ENCODE measurements around the gene SLC45A1. TPM values are rescaled to one million over a fixed set of nuclear protein-coding genes. Genes with fewer than 3 reads are reported as not detected.

The SLC45A1 gene
- total and polyA plus RNA-seq, 2 of the 4 experiments (the other 2 are of a cell fraction): 0.72 to 3.9 TPM

DNA sequence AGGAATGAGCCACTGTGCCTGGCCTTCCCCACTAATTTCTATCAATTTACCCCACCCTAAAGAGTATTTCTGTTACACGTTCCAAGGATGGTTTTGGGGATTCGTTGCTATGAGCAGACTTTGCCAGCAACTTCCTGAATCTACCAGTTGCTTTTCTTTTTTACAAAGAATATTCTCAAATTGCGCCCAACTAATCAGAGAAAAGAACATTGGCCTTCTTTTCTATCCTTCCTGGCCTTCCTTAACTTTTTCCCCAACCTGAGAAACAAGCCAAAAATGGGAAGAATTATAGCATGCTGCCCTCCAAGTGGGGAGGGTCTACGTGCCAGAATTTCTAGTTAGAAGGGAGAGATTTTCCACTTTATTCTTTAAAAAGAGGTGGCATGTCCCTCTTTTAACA is 44.9 kb upstream of the SLC45A1 start:
- Histone ChIP-seq H3K36me3 (ENCODE audit: control insufficient read depth, insufficient read depth, low read length) (no peaks in the 10 kb centered on the region), H2BK5ac (ENCODE audit: low read depth, low read length, poor library complexity, severe bottlenecking) (no peak overlapping the region), H4K91ac (ENCODE audit: insufficient read depth, low read depth, low read length) (no peak overlapping the region), H3K56ac (ENCODE audit: extremely low read depth, insufficient read depth, low read length) (no peak overlapping the region), H3K4me1 (ENCODE audit: control insufficient read depth, insufficient read depth, low read length) (no peaks in the 10 kb centered on the region), H2AK5ac (ENCODE audit: low read depth, low read length) (no peak overlapping the region), H2AFZ (replicated peaks; ENCODE audit: low read length, poor library complexity) (no peak overlapping the region), H3K9me1 (ENCODE audit: insufficient read depth, low read length) (peaks cover 4% of the 10 kb centered on the region), H3K4ac (ENCODE audit: low read depth, low read length) (no peak overlapping the region), H4K5ac (ENCODE audit: low read depth, low read length) (no peak overlapping the region), H2BK20ac (ENCODE audit: low read depth, low read length) (no peak overlapping the region), H3K14ac (replicated peaks; ENCODE audit: low read depth, low read length) (no peak overlapping the region), H3K27ac (ENCODE audit: insufficient read depth, low read length) (no peak overlapping the region), H3K18ac (ENCODE audit: low read depth, low read length) (no peak overlapping the region), H3K4me2 (ENCODE audit: low read depth, low read length) (no peak overlapping the region), H2AK9ac (replicated peaks; ENCODE audit: low read depth, low read length, poor library complexity) (no peak overlapping the region), H4K20me1 (ENCODE audit: insufficient read depth, low read length) (no peaks in the 10 kb centered on the region), H4K8ac (ENCODE audit: low read depth in 2 of 2, low read length in 2 of 2) (no peak overlapping the region), H3K9me3 (ENCODE audit: control insufficient read depth, insufficient read depth, low read length) (no peaks in the 10 kb centered on the region), H3K27me3 (ENCODE audit: control insufficient read depth, insufficient read depth, low read length) (no peaks in the 10 kb centered on the region; the same call in 1 of the 2 replicates), H3K4me3 (ENCODE audit: insufficient read depth, low read depth, low read length) (no peak overlapping the region), H3K23ac (ENCODE audit: low read depth, low read length) (no peak overlapping the region), H3K79me1 (ENCODE audit: low read depth in 1 of 2, low read length in 2 of 2) (no peaks in the 10 kb centered on the region; a peak in 1 of 4 replicates), H3K9ac (ENCODE audit: low read depth, low read length) (no peak overlapping the region), H2BK120ac (ENCODE audit: low read depth, low read length) (no peak overlapping the region), H2BK15ac (ENCODE audit: low read depth, low read length) (no peak overlapping the region)
- no TSS peak for BruUV-seq (replicated peaks)
- WGBS, 2 experiments (ENCODE audit: extremely low coverage in 2 of 2, insufficient read length in 1 of 2): 100% methylated on average over 2 of the region's 4 CpGs; no CpG with 5 or more reads in 1 of the 2 experiments
- DNase-seq (no peak), ATAC-seq (ENCODE audit: low read depth) (no peak)
- dilution Hi-C loops (cut with HindIII; ENCODE audit: low sequenced_read_pairs, unreplicated experiment): no loop called here
- in situ Hi-C loops (cut with MboI; ENCODE audit: low sequenced_read_pairs): no loop called here
- intact Hi-C loops (cut with micrococcal nuclease): no loop called here
- ChIA-PET CTCF (interaction anchor here (1.3 kb wide), 1 partner anchor 30 kb away, joined by 3 read pairs; no protein-coding TSS in a partner anchor), POLR2A (ENCODE audit: unreplicated experiment) (no interaction called here)
- TF ChIP-seq NFE2L2 (IDR thresholded peaks at IDR 0.05; ENCODE audit: low read depth, low read length): no peak
- no peak for TF ChIP-seq MAFK (IDR thresholded peaks at IDR 0.05; ENCODE audit: low read depth, low read length)
- TF ChIP-seq SMC3 (IDR thresholded peaks at IDR 0.05; ENCODE audit: low read depth, low read length): no peak
- no peak for TF ChIP-seq BHLHE40 (IDR thresholded peaks at IDR 0.05; ENCODE audit: low read depth, low read length)
- no peak for TF ChIP-seq RCOR1 (IDR thresholded peaks at IDR 0.05; ENCODE audit: insufficient replicate concordance, low read length)
- TF ChIP-seq CHD1 (IDR thresholded peaks at IDR 0.05; ENCODE audit: low read depth, low read length): no peak
- TF ChIP-seq CEBPB (IDR thresholded peaks at IDR 0.05; ENCODE audit: low read depth, low read length): no peak
- TF ChIP-seq MAZ (IDR thresholded peaks at IDR 0.05; ENCODE audit: borderline replicate concordance, low read depth, low read length): no peak
- no peak for TF ChIP-seq RFX5 (IDR thresholded peaks at IDR 0.05; ENCODE audit: low read depth, low read length)
- TF ChIP-seq POLR2A (IDR thresholded peaks at IDR 0.05; ENCODE audit: low read depth, low read length): no peak
- TF ChIP-seq FOS (IDR thresholded peaks at IDR 0.05; ENCODE audit: low read depth, low read length): no peak
- no peak for TF ChIP-seq RAD21 (IDR thresholded peaks at IDR 0.05; ENCODE audit: low read length)
- TF ChIP-seq, protein P1, sequence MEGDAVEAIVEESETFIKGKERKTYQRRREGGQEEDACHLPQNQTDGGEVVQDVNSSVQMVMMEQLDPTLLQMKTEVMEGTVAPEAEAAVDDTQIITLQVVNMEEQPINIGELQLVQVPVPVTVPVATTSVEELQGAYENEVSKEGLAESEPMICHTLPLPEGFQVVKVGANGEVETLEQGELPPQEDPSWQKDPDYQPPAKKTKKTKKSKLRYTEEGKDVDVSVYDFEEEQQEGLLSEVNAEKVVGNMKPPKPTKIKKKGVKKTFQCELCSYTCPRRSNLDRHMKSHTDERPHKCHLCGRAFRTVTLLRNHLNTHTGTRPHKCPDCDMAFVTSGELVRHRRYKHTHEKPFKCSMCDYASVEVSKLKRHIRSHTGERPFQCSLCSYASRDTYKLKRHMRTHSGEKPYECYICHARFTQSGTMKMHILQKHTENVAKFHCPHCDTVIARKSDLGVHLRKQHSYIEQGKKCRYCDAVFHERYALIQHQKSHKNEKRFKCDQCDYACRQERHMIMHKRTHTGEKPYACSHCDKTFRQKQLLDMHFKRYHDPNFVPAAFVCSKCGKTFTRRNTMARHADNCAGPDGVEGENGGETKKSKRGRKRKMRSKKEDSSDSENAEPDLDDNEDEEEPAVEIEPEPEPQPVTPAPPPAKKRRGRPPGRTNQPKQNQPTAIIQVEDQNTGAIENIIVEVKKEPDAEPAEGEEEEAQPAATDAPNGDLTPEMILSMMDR (conservative IDR thresholded peaks at IDR 0.05; ENCODE audit: low read depth, low read length): no peak
- TF ChIP-seq, protein P2, sequence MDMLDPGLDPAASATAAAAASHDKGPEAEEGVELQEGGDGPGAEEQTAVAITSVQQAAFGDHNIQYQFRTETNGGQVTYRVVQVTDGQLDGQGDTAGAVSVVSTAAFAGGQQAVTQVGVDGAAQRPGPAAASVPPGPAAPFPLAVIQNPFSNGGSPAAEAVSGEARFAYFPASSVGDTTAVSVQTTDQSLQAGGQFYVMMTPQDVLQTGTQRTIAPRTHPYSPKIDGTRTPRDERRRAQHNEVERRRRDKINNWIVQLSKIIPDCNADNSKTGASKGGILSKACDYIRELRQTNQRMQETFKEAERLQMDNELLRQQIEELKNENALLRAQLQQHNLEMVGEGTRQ (IDR thresholded peaks at IDR 0.05; ENCODE audit: low read depth, low read length): no peak
- TF ChIP-seq, protein P3, sequence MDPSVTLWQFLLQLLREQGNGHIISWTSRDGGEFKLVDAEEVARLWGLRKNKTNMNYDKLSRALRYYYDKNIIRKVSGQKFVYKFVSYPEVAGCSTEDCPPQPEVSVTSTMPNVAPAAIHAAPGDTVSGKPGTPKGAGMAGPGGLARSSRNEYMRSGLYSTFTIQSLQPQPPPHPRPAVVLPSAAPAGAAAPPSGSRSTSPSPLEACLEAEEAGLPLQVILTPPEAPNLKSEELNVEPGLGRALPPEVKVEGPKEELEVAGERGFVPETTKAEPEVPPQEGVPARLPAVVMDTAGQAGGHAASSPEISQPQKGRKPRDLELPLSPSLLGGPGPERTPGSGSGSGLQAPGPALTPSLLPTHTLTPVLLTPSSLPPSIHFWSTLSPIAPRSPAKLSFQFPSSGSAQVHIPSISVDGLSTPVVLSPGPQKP (IDR thresholded peaks at IDR 0.05; ENCODE audit: borderline replicate concordance, low read depth, low read length): no peak
- no peak for TF ChIP-seq MXI1 (IDR thresholded peaks at IDR 0.05; ENCODE audit: borderline replicate concordance, low read depth, low read length)

All from IMR-90 (cell line).